SK-N-SH treated with all-trans-retinoic acid at 6 μM for 48 hours (cell line): Measurements from ENCODE around the gene PARD3B.

ENCODE experiments used
- ATAC-seq: fragments of 200-7000 bp; cut with Tn5 transposase; 3 replicates; pipeline ENCODE4 v1.9.1; 2020; ENCODE audit warnings: mild to moderate bottlenecking, moderate library complexity
- BACH2 ChIP-seq: fragments of 250-450 bp; sonication (Bioruptor Pico); IDR thresholded peaks from 2 replicates; pipeline ENCODE4 v1.9.0; 2021; ENCODE audit warnings: mild to moderate bottlenecking, borderline replicate concordance
- CREB5 ChIP-seq: fragments of 250-450 bp; sonication (Bioruptor Pico); IDR thresholded peaks from 2 replicates; pipeline ENCODE4 v1.5.1; 2020; ENCODE audit warnings: low read depth, mild to moderate bottlenecking, moderate library complexity
- CSDC2 ChIP-seq: fragments of 250-450 bp; sonication (Bioruptor Pico); IDR thresholded peaks from 2 replicates; pipeline ENCODE4 v1.5.0; 2020; ENCODE audit warnings: mild to moderate bottlenecking, moderate library complexity
- CSRNP3 ChIP-seq: fragments of 250-450 bp; sonication (Bioruptor Pico); IDR thresholded peaks from 2 replicates; pipeline ENCODE4 v1.5.1; 2021; ENCODE audit warnings: mild to moderate bottlenecking, moderate library complexity
- ESRRG ChIP-seq: fragments of 250-450 bp; sonication (Bioruptor Pico); IDR thresholded peaks from 2 replicates; pipeline ENCODE4 v1.6.1; 2021; ENCODE audit warnings: mild to moderate bottlenecking
- GLIS3 ChIP-seq: fragments of 250-450 bp; sonication (Bioruptor Pico); IDR thresholded peaks from 2 replicates; pipeline ENCODE4 v1.5.0; 2020; ENCODE audit warnings: mild to moderate bottlenecking, moderate library complexity
- ISL1 ChIP-seq: fragments of 250-450 bp; sonication (Bioruptor Pico); IDR thresholded peaks from 2 replicates; pipeline ENCODE4 v2.1.2; 2022; ENCODE audit warnings: mild to moderate bottlenecking, moderate library complexity
- OSR1 ChIP-seq: fragments of 250-450 bp; sonication (Bioruptor Pico); IDR thresholded peaks from 2 replicates; pipeline ENCODE4 v1.8.0; 2022; ENCODE audit warnings: moderate library complexity, mild to moderate bottlenecking, inconsistent platforms
- PATZ1 ChIP-seq: fragments of 250-450 bp; sonication (Bioruptor Pico); IDR thresholded peaks from 2 replicates; pipeline ENCODE4 v1.8.0; 2020; ENCODE audit warnings: mild to moderate bottlenecking, moderate library complexity, borderline replicate concordance
- PPARA ChIP-seq: fragments of 250-450 bp; sonication (Bioruptor Pico); IDR thresholded peaks from 2 replicates; pipeline ENCODE4 v1.5.0; 2020; ENCODE audit warnings: mild to moderate bottlenecking, borderline replicate concordance
- RARB ChIP-seq: fragments of 250-450 bp; sonication (Bioruptor Pico); IDR thresholded peaks from 2 replicates; pipeline ENCODE4 v1.8.0; 2021; ENCODE audit warnings: mild to moderate bottlenecking, moderate library complexity
- SNAI2 ChIP-seq: fragments of 250-450 bp; sonication (Bioruptor Pico); IDR thresholded peaks from 2 replicates; pipeline ENCODE4 v1.5.0; 2020; ENCODE audit warnings: mild to moderate bottlenecking, moderate library complexity
- TCF4 ChIP-seq: fragments of 250-450 bp; sonication (Bioruptor Pico); IDR thresholded peaks from 2 replicates; pipeline ENCODE4 v1.8.0; 2021; ENCODE audit warnings: mild to moderate bottlenecking, moderate library complexity, borderline replicate concordance
- TOX ChIP-seq: fragments of 250-450 bp; sonication (Bioruptor Pico); IDR thresholded peaks from 2 replicates; pipeline ENCODE4 v1.8.0; 2021; ENCODE audit warnings: mild to moderate bottlenecking, moderate library complexity, borderline replicate concordance
- ZC3H10 ChIP-seq: fragments of 250-450 bp; sonication (Bioruptor Pico); IDR thresholded peaks from 2 replicates; pipeline ENCODE4 v1.5.1; 2021; ENCODE audit warnings: mild to moderate bottlenecking, moderate library complexity
- ZFP3 ChIP-seq: fragments of 250-450 bp; sonication (Bioruptor Pico); IDR thresholded peaks from 2 replicates; pipeline ENCODE4 v1.5.0; 2020; ENCODE audit warnings: mild to moderate bottlenecking, moderate library complexity
- ZFP30 ChIP-seq: fragments of 450-650 bp; formaldehyde crosslinking; IDR thresholded peaks from 2 replicates; pipeline ENCODE4 v1.5.0; 2022; ENCODE audit warnings: mild to moderate bottlenecking, moderate library complexity
- ZNF565 ChIP-seq: fragments of 450-650 bp; formaldehyde crosslinking; conservative IDR thresholded peaks from 2 replicates; pipeline ENCODE4 v1.5.0; 2020; ENCODE audit warnings: low read depth, mild to moderate bottlenecking, moderate library complexity
- ZNF70 ChIP-seq: fragments of 450-650 bp; formaldehyde crosslinking; IDR thresholded peaks from 2 replicates; pipeline ENCODE4 v1.5.0; 2020; ENCODE audit warnings: mild to moderate bottlenecking, moderate library complexity
- ZNF8 ChIP-seq: fragments of 450-650 bp; formaldehyde crosslinking; IDR thresholded peaks from 2 replicates; pipeline ENCODE4 v1.5.0; 2020; ENCODE audit warnings: mild to moderate bottlenecking, moderate library complexity
- TF ChIP-seq, protein P1 (sequence below): fragments of 250-450 bp; sonication (Bioruptor Pico); IDR thresholded peaks from 2 replicates; pipeline ENCODE4 v1.5.0; 2020; ENCODE audit warnings: mild to moderate bottlenecking, moderate library complexity

PARD3B gene

GRCh38 chr2:204715361-204715760, 170.1 kb downstream of the PARD3B start:
- no peak for ATAC-seq
- no peak for TF ChIP-seq RARB (CRISPR knock-in tag)
- no peak for TF ChIP-seq OSR1 (CRISPR knock-in tag)
- no peak for TF ChIP-seq GLIS3 (CRISPR knock-in tag)
- TF ChIP-seq PPARA (CRISPR knock-in tag) = no peak
- no peak for TF ChIP-seq ESRRG (CRISPR knock-in tag)
- no peak for TF ChIP-seq ZC3H10 (CRISPR knock-in tag)
- no peak for TF ChIP-seq ZNF8 (CRISPR knock-in tag)
- TF ChIP-seq, protein P1, sequence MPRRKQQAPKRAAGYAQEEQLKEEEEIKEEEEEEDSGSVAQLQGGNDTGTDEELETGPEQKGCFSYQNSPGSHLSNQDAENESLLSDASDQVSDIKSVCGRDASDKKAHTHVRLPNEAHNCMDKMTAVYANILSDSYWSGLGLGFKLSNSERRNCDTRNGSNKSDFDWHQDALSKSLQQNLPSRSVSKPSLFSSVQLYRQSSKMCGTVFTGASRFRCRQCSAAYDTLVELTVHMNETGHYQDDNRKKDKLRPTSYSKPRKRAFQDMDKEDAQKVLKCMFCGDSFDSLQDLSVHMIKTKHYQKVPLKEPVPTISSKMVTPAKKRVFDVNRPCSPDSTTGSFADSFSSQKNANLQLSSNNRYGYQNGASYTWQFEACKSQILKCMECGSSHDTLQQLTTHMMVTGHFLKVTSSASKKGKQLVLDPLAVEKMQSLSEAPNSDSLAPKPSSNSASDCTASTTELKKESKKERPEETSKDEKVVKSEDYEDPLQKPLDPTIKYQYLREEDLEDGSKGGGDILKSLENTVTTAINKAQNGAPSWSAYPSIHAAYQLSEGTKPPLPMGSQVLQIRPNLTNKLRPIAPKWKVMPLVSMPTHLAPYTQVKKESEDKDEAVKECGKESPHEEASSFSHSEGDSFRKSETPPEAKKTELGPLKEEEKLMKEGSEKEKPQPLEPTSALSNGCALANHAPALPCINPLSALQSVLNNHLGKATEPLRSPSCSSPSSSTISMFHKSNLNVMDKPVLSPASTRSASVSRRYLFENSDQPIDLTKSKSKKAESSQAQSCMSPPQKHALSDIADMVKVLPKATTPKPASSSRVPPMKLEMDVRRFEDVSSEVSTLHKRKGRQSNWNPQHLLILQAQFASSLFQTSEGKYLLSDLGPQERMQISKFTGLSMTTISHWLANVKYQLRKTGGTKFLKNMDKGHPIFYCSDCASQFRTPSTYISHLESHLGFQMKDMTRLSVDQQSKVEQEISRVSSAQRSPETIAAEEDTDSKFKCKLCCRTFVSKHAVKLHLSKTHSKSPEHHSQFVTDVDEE (CRISPR knock-in tag) = no peak
- no peak for TF ChIP-seq TOX
- no peak for TF ChIP-seq ZFP3 (CRISPR knock-in tag)
- TF ChIP-seq PATZ1 = no peak
- TF ChIP-seq CSDC2 (CRISPR knock-in tag) = no peak
- TF ChIP-seq ZNF565 (CRISPR knock-in tag) = no peak
- TF ChIP-seq ZFP30 (CRISPR knock-in tag) = no peak
- no peak for TF ChIP-seq ISL1 (CRISPR knock-in tag)
- TF ChIP-seq, all 23 proteins: peak for 0

GRCh38 chr2:204717591-204717990, 172.3 kb downstream of the PARD3B start:
- ATAC-seq = no peak
- no peak for TF ChIP-seq CREB5 (CRISPR knock-in tag)
- TF ChIP-seq ZNF565 (CRISPR knock-in tag) = no peak
- TF ChIP-seq ZC3H10 (CRISPR knock-in tag) = no peak
- no peak for TF ChIP-seq SNAI2 (CRISPR knock-in tag)
- no peak for TF ChIP-seq ESRRG (CRISPR knock-in tag)
- TF ChIP-seq, all 23 proteins: peak for 0

GRCh38 chr2:204718607-204719006, 173.3 kb downstream of the PARD3B start:
- no peak for TF ChIP-seq TCF4 (CRISPR knock-in tag)
- TF ChIP-seq ZC3H10 (CRISPR knock-in tag) = no peak
- no peak for TF ChIP-seq CSRNP3 (CRISPR knock-in tag)
- TF ChIP-seq GLIS3 (CRISPR knock-in tag) = no peak
- TF ChIP-seq RARB (CRISPR knock-in tag) = no peak
- no peak for TF ChIP-seq PPARA (CRISPR knock-in tag)
- ATAC-seq = no peak

- ATAC-seq = no peak
- TF ChIP-seq CREB5 (CRISPR knock-in tag) (no peak), BACH2 (CRISPR knock-in tag) (no peak), ZNF70 (no peak), ZC3H10 (CRISPR knock-in tag) (no peak), CSRNP3 (CRISPR knock-in tag) (no peak), ZFP3 (CRISPR knock-in tag) (no peak), RARB (CRISPR knock-in tag) (no peak), ESRRG (CRISPR knock-in tag) (no peak), GLIS3 (CRISPR knock-in tag) (no peak), ZNF8 (CRISPR knock-in tag) (no peak), TCF4 (CRISPR knock-in tag) (no peak), ZNF565 (CRISPR knock-in tag) (no peak), TOX (no peak), SNAI2 (CRISPR knock-in tag) (no peak), PATZ1 (no peak), PPARA (CRISPR knock-in tag) (no peak)
- TF ChIP-seq, all 23 proteins: peak for 0
Measured at GRCh38 chr2:204720874-204721273, 175.6 kb downstream of the PARD3B start.
